Measurements from ENCODE around the gene IPP. TPM values are rescaled to one million over a fixed set of nuclear protein-coding genes. Genes with fewer than 3 reads are reported as not detected.

Gene IPP
- total RNA-seq = 14.1 and 18.8 TPM in 2 replicates

DNA sequence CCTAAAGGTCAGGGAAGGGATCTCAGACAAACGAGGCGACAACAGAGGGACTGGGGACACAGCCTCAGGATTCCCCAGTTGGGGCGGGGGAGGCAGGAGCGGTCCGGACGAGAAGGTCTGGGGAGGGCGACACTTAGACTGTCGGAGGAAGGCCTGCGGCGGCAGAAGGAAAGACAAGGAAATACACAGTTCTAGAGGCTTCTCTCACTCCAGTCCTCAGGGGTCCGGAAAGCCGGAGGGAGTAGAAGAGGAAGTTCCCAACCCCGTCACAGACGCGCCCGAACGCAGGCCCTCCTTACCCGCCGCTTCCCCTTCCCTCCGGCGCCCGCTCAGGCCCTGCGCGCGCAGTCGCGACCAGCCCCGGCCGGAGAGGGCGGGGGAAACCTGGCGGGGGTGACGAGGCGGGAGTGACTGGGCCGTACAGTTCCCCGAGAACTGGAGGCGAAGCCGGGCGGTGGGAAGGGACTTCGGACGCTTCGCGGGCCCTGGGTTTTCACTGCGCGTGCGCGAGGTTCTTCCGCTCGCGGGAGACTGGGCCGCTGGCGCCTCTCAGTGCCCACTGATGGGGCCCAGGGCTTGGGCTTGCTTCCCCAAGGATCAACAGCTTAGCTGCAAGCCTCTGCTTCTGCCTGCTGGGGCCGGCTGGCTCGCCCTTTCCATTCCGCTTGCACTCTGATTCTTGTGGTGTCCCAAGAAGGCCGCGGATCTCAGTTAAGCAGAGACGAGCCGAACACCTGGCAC, at the start of gene IPP:
Gene IPP (minus strand): TSS at position 356 of the 741 bp plus-strand sequence. CDS start 4,242 bp downstream, outside the sequence.

DNA sequence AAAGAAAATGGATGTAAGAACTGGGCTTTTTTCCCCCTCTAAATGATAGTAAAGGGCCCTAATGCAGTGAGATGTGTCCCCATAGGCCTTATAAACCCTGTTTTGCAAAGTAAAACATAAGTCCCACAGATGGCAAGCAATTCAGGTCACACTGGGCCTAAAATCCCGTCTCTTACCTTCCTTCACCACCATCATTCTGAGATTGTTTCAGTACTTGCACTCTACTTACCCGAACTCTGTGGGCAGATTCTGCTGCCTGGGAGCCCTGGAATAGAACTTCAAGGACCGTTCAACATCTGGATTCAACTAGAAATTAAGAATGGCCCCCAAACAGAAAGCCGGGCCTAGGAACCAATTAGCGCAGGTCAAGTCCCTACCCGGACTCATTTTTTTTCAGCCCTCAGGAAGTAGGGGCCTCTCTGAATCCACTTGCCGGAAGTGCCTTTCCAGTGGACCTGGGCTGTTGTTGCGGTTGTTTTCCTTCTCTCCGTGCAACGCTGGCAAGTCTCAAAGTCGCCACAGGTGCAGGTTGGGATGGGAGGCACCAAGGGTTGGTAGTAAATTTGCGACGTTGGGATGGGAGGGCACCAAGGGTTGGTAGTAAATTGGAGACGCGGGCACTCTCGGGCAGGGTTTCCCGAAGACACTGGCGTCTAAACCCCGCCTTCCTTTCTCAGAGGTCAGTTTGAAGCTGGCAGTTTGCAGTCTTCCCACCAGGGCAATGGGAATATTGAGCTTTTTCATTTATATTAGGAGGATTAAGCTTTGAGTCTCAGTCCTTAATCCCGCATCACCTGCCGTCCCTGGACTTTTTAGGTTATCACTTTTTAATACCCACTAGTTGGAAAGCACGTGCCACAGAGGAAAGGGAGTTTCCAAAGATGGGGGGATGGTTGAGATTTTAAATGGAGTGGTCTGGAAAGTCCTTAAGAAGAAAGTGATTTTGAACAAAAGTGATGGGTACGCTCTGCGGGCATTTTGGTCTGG, 62.4 kb downstream of the IPP start, which contains the start of gene TMEM69:
Gene TMEM69 (plus strand): TSS at position 428 of the 987 bp plus-strand sequence. CDS start 2,888 bp downstream, outside the sequence.

DNA sequence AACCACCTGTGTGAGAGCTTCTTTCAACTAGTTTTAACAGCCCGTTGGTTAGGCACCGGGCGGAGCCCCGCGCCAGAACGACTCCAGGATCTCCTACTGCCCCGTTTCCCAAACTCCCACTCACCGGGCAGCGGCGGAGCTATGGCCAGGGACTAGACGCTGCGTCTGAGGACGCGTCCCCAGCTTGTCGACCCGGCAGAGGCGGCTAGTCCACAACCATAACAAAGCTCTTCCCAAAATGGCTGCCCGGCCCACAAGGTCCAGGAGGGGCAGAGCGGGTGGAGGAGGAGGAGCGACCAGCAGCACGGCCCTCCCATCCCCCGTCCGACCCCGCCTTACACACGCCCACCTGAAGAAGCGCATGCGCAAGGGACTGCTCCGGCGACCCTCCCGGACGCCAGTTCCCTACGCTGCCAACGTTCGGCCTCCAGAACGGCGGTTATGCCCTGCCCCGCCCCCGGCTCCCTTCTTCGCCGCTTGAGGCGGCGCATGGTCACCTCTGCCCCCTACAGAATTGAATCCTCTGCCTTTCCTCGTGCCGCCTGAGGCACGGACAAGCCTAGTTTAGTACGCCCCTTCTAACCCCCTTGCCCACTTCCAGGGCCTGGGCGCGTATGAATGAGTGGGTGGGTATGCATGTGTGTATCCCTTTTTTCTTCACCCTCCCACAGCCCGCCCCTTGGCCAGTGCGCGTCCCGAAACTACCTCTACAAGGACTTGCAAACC, 64.0 kb downstream of the IPP start, which contains the start of gene GPBP1L1:
Gene GPBP1L1 (minus strand): TSS at position 246 of the 726 bp plus-strand sequence. CDS start 27,446 bp downstream, outside the sequence.

Other genes starting within 250 kb of the IPP start
- gene PRDX1, start 228.8 kb downstream of the IPP start, total RNA-seq = 436 and 444 TPM in 2 replicates
- gene AKR1A1, start 199.8 kb downstream of the IPP start, total RNA-seq = 94.7 and 102 TPM in 2 replicates
- 35.4 and 37.4 TPM in 2 replicates for gene NASP, start 166.6 kb downstream of the IPP start, total RNA-seq
- 1.4 and 1.5 TPM in 2 replicates for gene CCDC17, start 126.6 kb downstream of the IPP start, total RNA-seq
- gene GPBP1L1, start 64.1 kb downstream of the IPP start, total RNA-seq = 99.4 and 116 TPM in 2 replicates
- 16.1 and 19.5 TPM in 2 replicates for gene TMEM69, start 62.5 kb downstream of the IPP start, total RNA-seq
- gene MAST2, start 53.0 kb upstream of the IPP start, total RNA-seq = 24.6 and 25.2 TPM in 2 replicates